ENCODE measurements around the gene NNT.
A peak's percentile ranks its signal among the peaks of the same experiment; 100 is the strongest.
"Not testable (repeated sequence)": the region's sequence is repeated elsewhere in the genome, so short reads cannot be mapped to it uniquely, and the experiment has no call there.

The NNT gene

GRCh38 chr5:43711496-43711895 is 108.5 kb downstream of the NNT start:
- peak; percentile 33 for DNase-seq (ENCODE audit: low spot score)

GRCh38 chr5:43712081-43712480 is 109.1 kb downstream of the NNT start:
- no peak for DNase-seq (ENCODE audit: low spot score)

DNA sequence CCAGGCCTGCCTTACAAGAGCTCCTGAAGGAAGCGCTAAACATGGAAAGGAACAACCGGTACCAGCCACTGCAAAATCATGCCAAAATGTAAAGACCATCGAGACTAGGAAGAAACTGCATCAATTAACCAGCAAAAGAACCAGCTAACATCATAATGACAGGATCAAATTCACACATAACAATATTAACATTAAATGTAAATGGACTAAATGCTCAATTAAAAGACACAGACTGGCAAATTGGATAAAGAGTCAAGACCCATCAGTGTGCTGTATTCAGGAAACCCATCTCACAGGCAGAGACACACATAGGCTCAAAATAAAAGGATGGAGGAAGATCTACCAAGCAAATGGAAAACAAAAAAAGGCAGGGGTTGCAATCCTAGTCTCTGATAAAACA is 116.8 kb downstream of the NNT start:
- DNase-seq (ENCODE audit: low spot score), result not testable (repeated sequence)

GRCh38 chr5:43728581-43728980 is 125.6 kb downstream of the NNT start:
- DNase-seq (ENCODE audit: low spot score), result no peak

DNA sequence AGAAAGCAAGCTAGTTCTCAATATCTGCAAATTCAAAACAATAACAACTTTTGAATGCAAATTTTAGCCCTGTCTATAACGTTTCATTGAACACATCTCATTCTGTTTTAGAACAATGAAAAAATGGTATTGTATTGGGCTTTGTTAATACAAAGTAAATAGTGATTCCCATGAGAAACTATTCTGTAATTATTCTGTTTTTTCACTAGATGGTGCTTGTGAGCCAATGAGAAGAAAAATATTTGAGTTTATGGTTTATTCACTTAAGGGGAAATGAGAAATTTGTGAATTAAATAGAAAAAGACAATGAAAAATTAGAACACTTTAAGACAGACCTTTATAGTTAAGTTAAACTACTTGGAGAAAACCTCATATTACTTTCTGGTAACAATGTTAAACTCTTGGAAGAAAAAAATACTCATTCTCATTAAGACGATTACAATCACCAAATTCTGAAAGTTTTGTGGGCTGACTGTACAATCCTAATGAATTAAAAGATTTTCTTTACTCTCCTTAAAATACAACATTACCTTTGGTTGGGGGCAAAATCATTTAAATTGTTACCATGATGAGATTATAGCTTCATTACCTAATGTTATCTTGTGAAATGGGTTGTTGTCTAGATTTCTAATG is 127.0 kb downstream of the NNT start:
- DNase-seq (ENCODE audit: low spot score), result no peak

GRCh38 chr5:43730832-43731342 is 127.9 kb downstream of the NNT start:
- no peak for DNase-seq (ENCODE audit: low spot score)

DNA sequence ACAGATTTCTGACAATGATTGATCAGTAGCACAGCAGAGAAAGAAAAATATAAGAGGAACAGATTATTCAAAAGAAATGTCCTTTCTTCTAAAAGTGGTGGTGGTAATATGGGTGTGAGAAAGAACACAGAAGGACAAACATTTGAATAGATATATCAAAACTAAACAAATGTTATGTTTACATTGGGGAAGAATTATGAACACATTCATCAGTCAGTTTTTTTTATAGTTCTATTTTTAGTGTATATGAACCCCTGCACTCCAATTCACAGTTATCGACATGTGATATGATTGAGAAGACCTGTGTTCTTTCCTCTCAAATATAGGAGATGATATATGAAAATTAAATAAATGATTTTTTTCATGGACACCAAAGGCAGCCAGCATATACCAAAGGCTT is 128.6 kb downstream of the NNT start:
- DNase-seq (ENCODE audit: low spot score), result no peak

DNA sequence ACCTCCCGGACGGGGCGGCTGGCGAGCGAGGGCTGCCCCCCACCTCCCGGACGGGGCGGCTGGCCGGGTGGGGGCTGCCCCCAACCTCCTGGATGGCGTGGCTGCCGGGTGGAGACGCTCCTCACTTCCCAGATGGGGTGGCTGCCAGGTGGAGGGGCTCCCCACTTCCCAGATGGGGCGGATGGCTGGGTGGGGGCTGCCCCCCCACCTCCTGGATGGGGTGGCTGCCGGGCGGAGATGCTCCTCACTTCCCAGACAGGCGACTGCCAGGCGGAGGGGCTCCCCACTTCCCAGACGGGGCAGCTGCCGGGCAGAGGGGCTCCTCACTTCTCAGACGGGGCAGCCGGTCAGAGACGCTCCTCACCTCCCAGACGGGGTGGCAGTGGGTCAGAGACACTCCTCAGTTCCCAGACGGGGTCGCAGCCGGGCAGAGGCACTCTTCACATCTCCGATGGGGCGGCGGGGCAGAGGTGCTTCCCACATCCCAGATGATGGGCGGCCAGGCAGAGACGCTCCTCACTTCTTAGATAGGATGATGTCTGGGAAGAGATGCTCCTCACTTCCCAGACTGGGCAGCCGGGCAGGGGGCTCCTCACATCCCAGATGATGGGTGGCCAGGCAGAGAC is 143.1 kb downstream of the NNT start:
- not testable (repeated sequence) for DNase-seq (ENCODE audit: low spot score)

DNA sequence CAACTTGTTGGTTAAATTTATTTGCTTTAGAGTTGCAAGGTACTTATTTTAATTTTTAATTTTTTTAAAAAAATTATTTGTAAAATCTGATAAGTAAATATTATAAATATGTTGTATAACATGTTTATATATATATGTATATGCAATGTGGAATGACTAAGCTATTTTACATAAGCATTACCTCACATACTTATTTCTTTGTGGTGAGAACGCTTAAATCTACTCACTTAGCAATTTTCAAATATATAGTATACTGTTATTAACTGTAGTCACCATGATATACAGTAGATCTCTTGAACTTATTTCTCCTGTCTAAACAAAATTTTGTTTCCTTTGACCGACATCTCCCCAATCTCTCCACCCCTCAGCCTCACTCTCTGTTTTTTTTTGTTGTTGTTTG is 147.8 kb downstream of the NNT start:
- no peak for DNase-seq (ENCODE audit: low spot score)

- no peak for DNase-seq (ENCODE audit: low spot score)
These were observed 150.1 kb downstream of the NNT start for GRCh38 chr5:43753069-43753468.
